Keratinocyte (primary cell): ENCODE data around the gene EYA4. TPM values are rescaled to one million over a fixed set of nuclear protein-coding genes. Genes with fewer than 3 reads are reported as not detected.

Source experiments
- DNase-seq: peaks from one replicate; pipeline ENCODE4 v3.0.0-alpha.2; 2011; ENCODE audit warnings: low read depth, missing footprints, low spot score
- FAIRE-seq: peaks from 2 replicates; lab custom pipeline; 2011; peaks lifted over from hg19 to GRCh38; lab: Jason Lieb, UNC
- H2AFZ ChIP-seq: 2 replicates; pipeline ENCODE4 v1.6.0; 2012; ENCODE audit warnings: low read length, control low read depth, inconsistent platforms; ENCODE audit not compliant: control insufficient read depth
- H3K27ac ChIP-seq: 2 replicates; pipeline ENCODE4 v1.5.1; 2011; ENCODE audit warnings: low read length; ENCODE audit not compliant: control insufficient read depth, insufficient read depth
- H3K27me3 ChIP-seq: 3 replicates; pipeline ENCODE4 v1.6.0; 2011; ENCODE audit warnings: low read length; ENCODE audit not compliant: control insufficient read depth, insufficient read depth; ENCODE audit errors: extremely low read depth
- H3K36me3 ChIP-seq, 2 experiments: 2 replicates in 1 of 2; 3 replicates in 1 of 2; pipeline ENCODE4 v1.5.1; 2011; ENCODE audit warnings: low read length in 2 of 2, mild to moderate bottlenecking in 1 of 2; ENCODE audit not compliant: control insufficient read depth in 2 of 2, insufficient read depth in 2 of 2; ENCODE audit errors: extremely low read depth in 1 of 2
- H3K4me1 ChIP-seq: 3 replicates; pipeline ENCODE4 v1.5.1; 2011; ENCODE audit warnings: low read length; ENCODE audit not compliant: control insufficient read depth, insufficient read depth; ENCODE audit errors: extremely low read depth
- H3K4me2 ChIP-seq: 3 replicates; pipeline ENCODE4 v1.6.0; 2011; ENCODE audit warnings: low read depth, low read length; ENCODE audit not compliant: control insufficient read depth, insufficient read depth; ENCODE audit errors: extremely low read depth
- H3K4me3 ChIP-seq, 3 experiments: fragments of 200-600 bp in 1 of 3; sonication (generic) in 1 of 3; 2 replicates in 2 of 3; 3 replicates in 1 of 3; pipeline ENCODE4 v1.5.1; 2011 to 2016; ENCODE audit warnings: low read length in 3 of 3, mild to moderate bottlenecking in 3 of 3, control low read depth in 2 of 3, inconsistent platforms in 1 of 3, low read depth in 1 of 3, mixed read lengths in 1 of 3, mixed run types in 1 of 3, moderate library complexity in 1 of 3; ENCODE audit not compliant: control insufficient read depth in 2 of 3, insufficient read depth in 2 of 3; ENCODE audit errors: extremely low read depth in 1 of 3
- H3K79me2 ChIP-seq: 2 replicates; pipeline ENCODE4 v1.6.0; 2012; ENCODE audit warnings: low read length; ENCODE audit not compliant: control insufficient read depth, insufficient read depth
- H3K9ac ChIP-seq: 3 replicates; pipeline ENCODE4 v1.6.0; 2011; ENCODE audit warnings: low read length; ENCODE audit not compliant: control insufficient read depth, insufficient read depth; ENCODE audit errors: extremely low read depth
- H3K9me1 ChIP-seq: 3 replicates; pipeline ENCODE4 v1.6.0; 2011; ENCODE audit warnings: low read length; ENCODE audit not compliant: control insufficient read depth, insufficient read depth; ENCODE audit errors: extremely low read depth
- H3K9me3 ChIP-seq: 2 replicates; pipeline ENCODE4 v1.5.1; 2012; ENCODE audit warnings: low read depth, low read length; ENCODE audit not compliant: control insufficient read depth
- H4K20me1 ChIP-seq: 3 replicates; pipeline ENCODE4 v1.6.0; 2011; ENCODE audit warnings: low read length; ENCODE audit not compliant: control insufficient read depth, insufficient read depth; ENCODE audit errors: extremely low read depth
- EZH2 ChIP-seq: IDR thresholded peaks from one replicate; pipeline ENCODE4 v1.6.1; 2012; ENCODE audit warnings: inconsistent platforms, mild to moderate bottlenecking, low read length, moderate library complexity
- dilution Hi-C: fragments of 300-500 bp; cut with MboI; formaldehyde crosslinking; loops from one replicate; pipeline ENCODE4 v1.7.0; 2020; ENCODE audit warnings: low sequenced_read_pairs; ENCODE audit not compliant: extremely low pct_ligation_motif_present
- polyA minus RNA-seq, 3 experiments: library from RNA; depleted of rRNA, polyadenylated mRNA; stranded (reverse); fragments of >200 nt; gene quantifications; 1 replicate in 1 of 3; 2 replicates in 1 of 3; 3 replicates in 1 of 3; pipeline ENCODE4 v1.2.3, GENCODE V29; 2011
- polyA plus RNA-seq, 5 experiments: library from polyadenylated mRNA; depleted of rRNA in 3 of 5; stranded (reverse) in 3 of 5; stranded (forward) in 1 of 5; unstranded in 1 of 5; fragments of >200 nt; gene quantifications; 1 replicate in 1 of 5; 2 replicates in 3 of 5; 3 replicates in 1 of 5; pipeline versions ENCODE4 v1.2.1 to v1.2.3, GENCODE V29; 2011 to 2012; ENCODE audit warnings: missing spikeins in 2 of 5, low read depth in 1 of 5, low replicate concordance in 1 of 5
- TF ChIP-seq, protein P1 (sequence below), 3 experiments: IDR thresholded peaks in 1 of 3; conservative IDR thresholded peaks in 1 of 3; optimal IDR thresholded peaks in 1 of 3; 2 replicates in 2 of 3; 3 replicates in 1 of 3; pipeline versions ENCODE3 to v1.5.1; 2011; ENCODE audit warnings: low read length in 3 of 3, mild to moderate bottlenecking in 3 of 3, moderate library complexity in 2 of 3, control low read depth in 1 of 3, inconsistent platforms in 1 of 3; ENCODE audit not compliant: insufficient read depth in 2 of 3; ENCODE audit errors: extremely low read depth in 1 of 3

The EYA4 gene, protein sequence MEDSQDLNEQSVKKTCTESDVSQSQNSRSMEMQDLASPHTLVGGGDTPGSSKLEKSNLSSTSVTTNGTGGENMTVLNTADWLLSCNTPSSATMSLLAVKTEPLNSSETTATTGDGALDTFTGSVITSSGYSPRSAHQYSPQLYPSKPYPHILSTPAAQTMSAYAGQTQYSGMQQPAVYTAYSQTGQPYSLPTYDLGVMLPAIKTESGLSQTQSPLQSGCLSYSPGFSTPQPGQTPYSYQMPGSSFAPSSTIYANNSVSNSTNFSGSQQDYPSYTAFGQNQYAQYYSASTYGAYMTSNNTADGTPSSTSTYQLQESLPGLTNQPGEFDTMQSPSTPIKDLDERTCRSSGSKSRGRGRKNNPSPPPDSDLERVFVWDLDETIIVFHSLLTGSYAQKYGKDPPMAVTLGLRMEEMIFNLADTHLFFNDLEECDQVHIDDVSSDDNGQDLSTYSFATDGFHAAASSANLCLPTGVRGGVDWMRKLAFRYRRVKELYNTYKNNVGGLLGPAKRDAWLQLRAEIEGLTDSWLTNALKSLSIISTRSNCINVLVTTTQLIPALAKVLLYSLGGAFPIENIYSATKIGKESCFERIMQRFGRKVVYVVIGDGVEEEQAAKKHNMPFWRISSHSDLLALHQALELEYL
- polyA plus RNA-seq (0.01 to 0.05 TPM in 2 of 3 replicates, not detected in the other), polyA minus RNA-seq (0.10 TPM in 1 of 3 replicates, not detected in the others)
- not detected for polyA plus RNA-seq (2011; ENCODE audit: low read depth)
- polyA plus RNA-seq (2011; cell fraction: cytosol; rRNA removed) = 0.04 and 0.10 TPM in 2 replicates
- polyA plus RNA-seq (2011; cell fraction: nucleus; rRNA removed) = 0.11 and 0.39 TPM in 2 replicates
- polyA plus RNA-seq (2012; ENCODE audit: low replicate concordance) = 0.05 TPM in 1 of 2 replicates, not detected in the other
- 2.3 TPM for polyA minus RNA-seq (2011; cell fraction: cytosol; rRNA and poly(A)+ RNA removed)
- 0.42 and 0.47 TPM in 2 replicates for polyA minus RNA-seq (2011; cell fraction: nucleus; rRNA and poly(A)+ RNA removed)

DNA sequence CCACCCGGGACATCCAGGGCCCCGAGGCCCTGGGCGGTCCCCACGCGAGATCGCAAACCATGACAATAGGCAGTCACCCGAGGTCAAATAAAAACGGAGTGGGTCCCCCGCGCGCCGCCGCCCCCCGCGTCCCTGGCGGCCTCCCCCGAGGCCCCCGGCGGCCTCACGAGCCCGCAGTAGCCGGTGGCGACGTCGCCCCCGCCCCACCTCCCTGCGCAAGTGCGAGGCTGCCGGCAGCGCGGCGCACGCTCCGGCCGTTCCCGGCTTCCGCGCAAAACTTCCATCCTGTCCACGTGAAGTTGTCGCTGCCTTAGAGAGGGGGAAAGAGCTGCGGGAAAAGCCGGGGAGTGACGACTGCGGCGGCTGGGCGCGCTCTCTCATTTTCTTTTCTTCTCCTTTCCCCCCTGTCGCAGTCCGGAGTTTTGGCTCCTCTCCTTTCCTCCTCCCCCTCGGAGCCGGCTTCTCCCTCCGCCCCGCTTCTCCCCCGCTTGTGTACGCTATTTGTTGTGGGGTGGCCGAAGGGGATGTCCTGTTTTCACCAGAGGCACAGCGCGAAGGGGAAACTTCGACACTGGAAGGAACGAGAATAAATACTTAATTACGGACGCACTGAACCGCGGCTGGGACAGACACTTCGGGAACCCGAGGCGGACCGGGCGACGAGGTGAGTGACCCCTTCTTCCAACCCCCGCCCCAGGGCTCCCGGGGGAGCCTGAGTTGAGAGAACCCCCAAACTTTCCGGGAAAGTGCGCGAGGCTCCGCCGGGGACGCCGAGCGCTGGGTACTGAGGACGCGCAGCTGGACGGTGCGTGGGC lies at the start of gene EYA4:
TSS of gene EYA4 (plus strand) at position 272 of the 815 bp plus-strand sequence. CDS start 33,424 bp downstream, outside the sequence.
- no peak for FAIRE-seq
- H3K4me2 ChIP-seq = peak within 1 kb of the TSS; percentile 60

DNA sequence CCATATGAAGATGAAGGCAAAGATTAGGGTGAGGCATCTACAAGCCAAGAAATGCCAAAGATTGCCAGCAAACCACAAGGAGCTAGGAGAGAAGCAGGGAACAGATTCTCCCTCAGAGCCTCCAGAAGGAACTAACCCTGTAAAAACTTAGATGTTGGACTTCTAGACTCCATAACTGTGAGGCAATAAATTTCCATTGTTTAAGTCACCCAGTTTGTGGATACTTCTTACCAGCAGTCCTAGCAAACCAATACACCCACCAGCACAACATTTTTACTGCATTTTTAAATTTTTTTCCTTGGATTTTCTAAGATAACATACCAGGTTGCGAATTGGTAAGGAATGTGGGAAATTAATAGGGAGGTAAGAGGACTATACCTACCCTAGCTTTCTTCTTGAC lies 47.8 kb upstream of the EYA4 start:
- Histone ChIP-seq H3K9me3 (no peaks in the 10 kb centered on the region), H2AFZ (no peak overlapping the region), H3K9ac (no peak overlapping the region), H3K27ac (no peak overlapping the region), H3K4me1 (peaks cover under 1% of the 10 kb centered on the region), H3K36me3 (no peaks in the 10 kb centered on the region), H4K20me1 (no peaks in the 10 kb centered on the region), H3K4me2 (no peak overlapping the region), H3K27me3 (no peaks in the 10 kb centered on the region), H3K79me2 (no peaks in the 10 kb centered on the region), H3K4me3 (no peak overlapping the region), H3K9me1 (no peaks in the 10 kb centered on the region)
- TF ChIP-seq, protein P1, sequence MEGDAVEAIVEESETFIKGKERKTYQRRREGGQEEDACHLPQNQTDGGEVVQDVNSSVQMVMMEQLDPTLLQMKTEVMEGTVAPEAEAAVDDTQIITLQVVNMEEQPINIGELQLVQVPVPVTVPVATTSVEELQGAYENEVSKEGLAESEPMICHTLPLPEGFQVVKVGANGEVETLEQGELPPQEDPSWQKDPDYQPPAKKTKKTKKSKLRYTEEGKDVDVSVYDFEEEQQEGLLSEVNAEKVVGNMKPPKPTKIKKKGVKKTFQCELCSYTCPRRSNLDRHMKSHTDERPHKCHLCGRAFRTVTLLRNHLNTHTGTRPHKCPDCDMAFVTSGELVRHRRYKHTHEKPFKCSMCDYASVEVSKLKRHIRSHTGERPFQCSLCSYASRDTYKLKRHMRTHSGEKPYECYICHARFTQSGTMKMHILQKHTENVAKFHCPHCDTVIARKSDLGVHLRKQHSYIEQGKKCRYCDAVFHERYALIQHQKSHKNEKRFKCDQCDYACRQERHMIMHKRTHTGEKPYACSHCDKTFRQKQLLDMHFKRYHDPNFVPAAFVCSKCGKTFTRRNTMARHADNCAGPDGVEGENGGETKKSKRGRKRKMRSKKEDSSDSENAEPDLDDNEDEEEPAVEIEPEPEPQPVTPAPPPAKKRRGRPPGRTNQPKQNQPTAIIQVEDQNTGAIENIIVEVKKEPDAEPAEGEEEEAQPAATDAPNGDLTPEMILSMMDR (optimal IDR thresholded peaks at IDR 0.05 in 1 of 3, IDR thresholded peaks at IDR 0.05 in 1 of 3, conservative IDR thresholded peaks at IDR 0.05 in 1 of 3; ENCODE audit: extremely low read depth in 1 of 3, insufficient read depth in 2 of 3, low read length in 3 of 3) = no peak
- TF ChIP-seq EZH2 = no peak
- dilution Hi-C loops = no loop called here
- FAIRE-seq (no peak), DNase-seq (no peak)

More for the DNA sequence above, at the start of gene EYA4:
- peaks cover 55% of the 10 kb centered on the region for H3K27me3 ChIP-seq
- H2AFZ ChIP-seq = no peak within 1 kb of the TSS
- no peaks in the 10 kb centered on the region for H3K9me3 ChIP-seq
- TF ChIP-seq, protein P1 (optimal IDR thresholded peaks at IDR 0.05 in 1 of 3, IDR thresholded peaks at IDR 0.05 in 1 of 3, conservative IDR thresholded peaks at IDR 0.05 in 1 of 3; ENCODE audit: extremely low read depth in 1 of 3, insufficient read depth in 2 of 3, low read length in 3 of 3) = peak in 1 of 3 experiments; percentile 5
- TF ChIP-seq EZH2 = peak; percentile 59
- H3K27ac ChIP-seq = no peak within 1 kb of the TSS
- H3K79me2 ChIP-seq = no peaks in the 10 kb centered on the region
- dilution Hi-C loops = no loop called here
- no peaks in the 10 kb centered on the region for H3K36me3 ChIP-seq
- DNase-seq = no peak
- H3K4me1 ChIP-seq = peaks cover 8% of the 10 kb centered on the region
- H3K9ac ChIP-seq = no peak within 1 kb of the TSS
- peak within 1 kb of the TSS in 2 of 3 experiments; percentile 12 to 35 for H3K4me3 ChIP-seq
- no peaks in the 10 kb centered on the region for H4K20me1 ChIP-seq
- no peaks in the 10 kb centered on the region for H3K9me1 ChIP-seq
